Measurements from ENCODE around the gene EXOSC1.
"Not testable (repeated sequence)": the region's sequence is repeated elsewhere in the genome, so short reads cannot be mapped to it uniquely, and the experiment has no call there.

Gene EXOSC1

GRCh38 chr10:97407952-97408248 is 37.9 kb downstream of the EXOSC1 start:
- DNase-seq (ENCODE audit: low spot score), result no peak

- DNase-seq (ENCODE audit: low spot score), result peak; percentile 83
Measured at GRCh38 chr10:97407211-97407951, 38.4 kb downstream of the EXOSC1 start.

GRCh38 chr10:97406483-97406882 is 39.3 kb downstream of the EXOSC1 start:
- DNase-seq (ENCODE audit: low spot score), result not testable (repeated sequence)

GRCh38 chr10:97406064-97406463 is 39.7 kb downstream of the EXOSC1 start:
- DNase-seq (ENCODE audit: low spot score), result no peak

- DNase-seq (ENCODE audit: low spot score), result no peak
Measured at GRCh38 chr10:97404044-97404443, 41.8 kb downstream of the EXOSC1 start.

GRCh38 chr10:97401455-97401919 is 44.3 kb downstream of the EXOSC1 start:
- no peak for DNase-seq (ENCODE audit: low spot score)

GRCh38 chr10:97400665-97401454 is 44.9 kb downstream of the EXOSC1 start, which contains the start of gene RRP12:
TSS of gene RRP12 (minus strand) at chr10:97401340. CDS start at chr10:97401231, 109 bp downstream.
- peak; percentile 97 for DNase-seq (ENCODE audit: low spot score)

- peak; percentile 23 for DNase-seq (ENCODE audit: low spot score)
Measured at GRCh38 chr10:97399843-97400545, 45.8 kb downstream of the EXOSC1 start.

GRCh38 chr10:97396056-97396455 is 49.8 kb downstream of the EXOSC1 start:
- DNase-seq (ENCODE audit: low spot score), result no peak

- DNase-seq (ENCODE audit: low spot score), result no peak
Measured at GRCh38 chr10:97393034-97393573, 52.7 kb downstream of the EXOSC1 start.

- DNase-seq (ENCODE audit: low spot score), result no peak
Measured at GRCh38 chr10:97390091-97390490, 55.7 kb downstream of the EXOSC1 start.

- DNase-seq (ENCODE audit: low spot score), result no peak
Measured at GRCh38 chr10:97388152-97388551, 57.7 kb downstream of the EXOSC1 start.
